GM19452 (cell line): Measurements from ENCODE around the gene MYCT1.

Experiments
- ATAC-seq: cut with Tn5 transposase; IDR thresholded peaks from one replicate; pipeline ENCODE4 v1.9.1; 2021; ENCODE audit not compliant: unreplicated experiment

MYCT1 gene

DNA sequence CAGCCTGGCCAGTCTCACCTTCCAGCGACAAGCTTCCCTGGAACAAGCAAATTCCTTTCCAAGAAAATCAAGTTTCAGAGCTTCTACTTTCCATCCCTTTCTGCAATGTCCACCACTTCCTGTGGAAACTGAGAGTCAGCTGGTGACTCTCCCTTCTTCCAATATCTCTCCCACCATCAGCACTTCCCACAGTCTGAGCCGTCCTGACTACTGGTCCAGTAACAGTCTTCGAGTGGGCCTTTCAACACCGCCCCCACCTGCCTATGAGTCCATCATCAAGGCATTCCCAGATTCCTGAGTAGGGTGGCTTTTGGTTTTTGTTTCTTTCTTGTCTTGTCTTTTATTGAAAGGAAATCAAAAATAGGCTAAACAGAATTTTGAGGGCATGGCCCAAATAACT is 24.3 kb downstream of the MYCT1 start:
- ATAC-seq = no peak

DNA sequence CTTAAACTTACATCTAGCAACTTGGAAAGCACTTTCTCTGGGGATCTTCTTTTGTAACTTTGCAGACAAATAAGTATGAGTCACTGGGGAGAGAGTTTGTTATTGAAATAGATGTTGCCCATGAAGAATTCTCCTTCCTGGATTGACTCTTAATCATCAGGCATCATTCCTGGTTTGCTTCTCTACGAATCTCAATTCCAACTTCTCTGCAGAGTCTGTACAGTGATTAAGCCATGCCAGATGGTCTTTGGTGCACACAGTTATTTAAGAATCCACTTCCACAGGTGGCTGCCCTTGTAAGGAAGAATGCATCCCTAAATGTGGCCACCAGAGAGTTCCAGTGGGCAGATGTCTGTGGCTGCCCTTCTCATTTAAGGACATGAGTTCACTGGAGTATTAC is 25.7 kb downstream of the MYCT1 start:
- no peak for ATAC-seq

- ATAC-seq = no peak
Observed at GRCh38 chr6:152726313-152726712, 28.6 kb downstream of the MYCT1 start.

DNA sequence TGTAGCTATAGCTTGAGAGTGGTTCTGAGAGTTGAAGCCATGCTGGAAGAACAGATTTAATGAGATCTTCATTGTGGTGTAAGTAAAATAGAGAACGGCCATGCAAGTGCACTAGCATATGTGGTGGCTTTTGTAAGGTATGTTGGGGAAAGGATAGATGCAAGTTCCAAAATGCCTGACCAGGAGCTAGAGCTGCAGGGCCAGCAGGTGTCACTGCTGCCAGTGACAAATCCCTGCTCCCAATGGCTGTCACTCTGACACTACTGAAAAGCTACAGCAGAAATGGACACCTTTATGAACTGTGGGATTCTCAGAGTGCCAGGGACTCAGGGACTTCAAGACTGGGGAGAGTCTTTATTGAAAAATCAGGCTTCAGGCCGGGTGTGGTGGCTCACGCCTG is 29.8 kb downstream of the MYCT1 start:
- ATAC-seq = no peak

GRCh38 chr6:152734630-152735029 is 36.9 kb downstream of the MYCT1 start:
- no peak for ATAC-seq

- ATAC-seq = no peak
Observed at GRCh38 chr6:152736687-152737273, 39.1 kb downstream of the MYCT1 start.

GRCh38 chr6:152745509-152746171 is 47.9 kb downstream of the MYCT1 start:
- ATAC-seq = no peak

GRCh38 chr6:152746172-152746553 is 48.5 kb downstream of the MYCT1 start:
- no peak for ATAC-seq

GRCh38 chr6:152748843-152749242 is 51.1 kb downstream of the MYCT1 start:
- no peak for ATAC-seq

DNA sequence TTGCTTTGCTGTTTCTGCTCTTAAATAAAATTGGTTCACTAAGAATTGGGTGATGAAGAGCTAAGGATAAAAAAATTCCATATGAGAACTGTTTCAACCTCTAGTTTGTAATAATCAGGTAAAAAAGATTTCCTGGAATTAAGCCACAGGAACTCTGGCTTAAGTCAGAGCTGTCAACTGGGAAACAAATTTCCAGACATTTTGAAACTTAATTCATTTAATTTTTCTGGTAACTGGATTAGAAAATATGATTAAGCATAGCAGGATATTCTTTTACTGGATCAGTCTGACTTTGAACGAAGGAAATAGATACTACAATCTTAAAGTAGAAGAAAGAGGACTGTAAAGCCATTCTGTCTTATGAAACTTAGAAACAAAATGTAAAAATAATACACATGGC is 51.6 kb downstream of the MYCT1 start:
- ATAC-seq = no peak

GRCh38 chr6:152750694-152751093 is 53.0 kb downstream of the MYCT1 start, which contains the start of gene VIP:
VIP (plus strand) TSS chr6:152750797; CDS start chr6:152752178, 1,381 bp downstream.
- no peak for ATAC-seq

- ATAC-seq = no peak
Observed at GRCh38 chr6:152765331-152765730, 67.6 kb downstream of the MYCT1 start.

GRCh38 chr6:152769159-152769558 is 71.5 kb downstream of the MYCT1 start:
- no peak for ATAC-seq

- no peak for ATAC-seq
Observed at GRCh38 chr6:152769993-152770392, 72.3 kb downstream of the MYCT1 start.

- ATAC-seq = no peak
Observed at GRCh38 chr6:152771061-152771687, 73.5 kb downstream of the MYCT1 start.
